Mucosa of rectum (tissue), 2 donors: ENCODE measurements around the gene VWA3A.

Source experiments
- H3K27ac ChIP-seq, 2 donors: one replicate each; pipeline ENCODE4 v1.7.0; 2013; ENCODE audit warnings: inconsistent platforms in 2 of 2, low read depth in 2 of 2, low read length in 2 of 2
- H3K27me3 ChIP-seq, 2 donors: one replicate each; pipeline ENCODE4 v1.7.0; 2013; ENCODE audit warnings: low read length in 2 of 2; ENCODE audit not compliant: control insufficient read depth in 2 of 2, insufficient read depth in 2 of 2
- H3K36me3 ChIP-seq, 2 donors: one replicate each; pipeline ENCODE4 v1.7.0; 2013; ENCODE audit warnings: low read length in 2 of 2; ENCODE audit not compliant: control insufficient read depth in 2 of 2, insufficient read depth in 2 of 2
- H3K4me1 ChIP-seq, 2 donors: one replicate each; pipeline ENCODE4 v1.7.0; 2013; ENCODE audit warnings: low read length in 2 of 2, mild to moderate bottlenecking in 1 of 2; ENCODE audit not compliant: control insufficient read depth in 2 of 2, insufficient read depth in 2 of 2
- H3K4me3 ChIP-seq, 2 donors: one replicate each; pipeline ENCODE4 v1.7.0; 2013; ENCODE audit warnings: low read length in 2 of 2
- H3K9ac ChIP-seq, 2 donors: one replicate each; pipeline ENCODE4 v1.7.0; 2013; ENCODE audit warnings: low read length in 2 of 2, low read depth in 1 of 2, mild to moderate bottlenecking in 1 of 2
- H3K9me3 ChIP-seq, 2 donors: one replicate each; pipeline ENCODE4 v1.7.0; 2013; ENCODE audit warnings: low read length in 2 of 2; ENCODE audit not compliant: control insufficient read depth in 2 of 2
- donor health status: healthy.
- donor health status: Normal muscosa, but diverticular disease.

VWA3A gene

GRCh38 chr16:22198547-22199293 lies 106.4 kb downstream of the VWA3A start:
- Histone ChIP-seq H3K27ac (peak overlapping the region; percentile 6 to 68), H3K4me1 (peaks cover 7% of the 10 kb centered on the region in 2 donors), H3K9me3 (no peaks in the 10 kb centered on the region), H3K9ac (no peak overlapping the region), H3K36me3 (no peaks in the 10 kb centered on the region), H3K4me3 (no peak overlapping the region), H3K27me3 (no peaks in the 10 kb centered on the region)

- Histone ChIP-seq H3K4me3 (no peak overlapping the region), H3K9ac (no peak overlapping the region), H3K27ac (no peak overlapping the region), H3K9me3 (no peaks in the 10 kb centered on the region), H3K4me1 (peaks cover 0 to 5% of the 10 kb centered on the region in 2 donors), H3K36me3 (no peaks in the 10 kb centered on the region), H3K27me3 (no peaks in the 10 kb centered on the region)
Measured at GRCh38 chr16:22202261-22202637, 109.9 kb downstream of the VWA3A start.

GRCh38 chr16:22203091-22203490 lies 110.8 kb downstream of the VWA3A start:
- H3K4me3 ChIP-seq: no peak overlapping the region
- no peaks in the 10 kb centered on the region for H3K36me3 ChIP-seq
- no peaks in the 10 kb centered on the region for H3K9me3 ChIP-seq
- no peaks in the 10 kb centered on the region for H3K27me3 ChIP-seq
- H3K9ac ChIP-seq: no peak overlapping the region
- no peak overlapping the region for H3K27ac ChIP-seq
- peaks cover 4 to 13% of the 10 kb centered on the region in 2 donors for H3K4me1 ChIP-seq

- Histone ChIP-seq H3K36me3 (no peaks in the 10 kb centered on the region), H3K4me1 (peaks cover 6 to 14% of the 10 kb centered on the region in 2 donors), H3K9ac (no peak overlapping the region), H3K9me3 (no peaks in the 10 kb centered on the region), H3K4me3 (no peak overlapping the region), H3K27me3 (no peaks in the 10 kb centered on the region), H3K27ac (no peak overlapping the region)
Measured at GRCh38 chr16:22204091-22204655, 111.8 kb downstream of the VWA3A start.

- H3K36me3 ChIP-seq: peaks cover 0 to 4% of the 10 kb centered on the region in 2 donors
- H3K4me3 ChIP-seq: peak overlapping the region; percentile 72 to 88
- peak overlapping the region; percentile 80 to 88 for H3K27ac ChIP-seq
- no peaks in the 10 kb centered on the region for H3K27me3 ChIP-seq
- no peaks in the 10 kb centered on the region for H3K9me3 ChIP-seq
- H3K4me1 ChIP-seq: peaks cover 6 to 20% of the 10 kb centered on the region in 2 donors
- peak overlapping the region; percentile 49 to 75 for H3K9ac ChIP-seq
Measured at GRCh38 chr16:22205577-22206012, 113.3 kb downstream of the VWA3A start.

- H3K27me3 ChIP-seq: no peaks in the 10 kb centered on the region
- H3K4me1 ChIP-seq: peaks cover 12 to 25% of the 10 kb centered on the region in 2 donors
- H3K4me3 ChIP-seq: peak within 1 kb of the TSS; percentile 88 to 89
- H3K9ac ChIP-seq: peak within 1 kb of the TSS; percentile 74 to 75
- no peaks in the 10 kb centered on the region for H3K9me3 ChIP-seq
- H3K36me3 ChIP-seq: peaks cover 2 to 8% of the 10 kb centered on the region in 2 donors
- H3K27ac ChIP-seq: peak within 1 kb of the TSS; percentile 80 to 88
Measured at GRCh38 chr16:22206013-22206841, 113.9 kb downstream of the VWA3A start, which contains the start of gene EEF2K. TSS of gene EEF2K (plus strand) at chr16:22206278. CDS start at chr16:22225730, 19,452 bp downstream.
